Right atrium auricular region (tissue), 2 donors: ENCODE results near the gene CAMK2B. TPM values are rescaled to one million over a fixed set of nuclear protein-coding genes. Genes with fewer than 3 reads are reported as not detected.

ENCODE experiments used
- DNase-seq: peaks from one replicate; pipeline ENCODE4 v3.0.0-alpha.2; 2019; ENCODE audit warnings: low spot score
- H3K27ac ChIP-seq, 2 donors: fragments of 200-600 bp; sonication (generic); 1 replicate in 1 of 2; 2 replicates in 1 of 2; pipeline ENCODE4 v1.5.1; 2016 to 2019
- H3K27me3 ChIP-seq, 2 donors: fragments of 200-600 bp; sonication (generic); one replicate each; pipeline versions ENCODE4 v1.5.1 to v1.6.0; 2017 to 2019
- H3K36me3 ChIP-seq: fragments of 200-600 bp; sonication (generic); one replicate; pipeline ENCODE4 v1.5.1; 2016
- H3K4me1 ChIP-seq, 2 donors: fragments of 200-600 bp; sonication (generic); one replicate each; pipeline versions ENCODE4 v1.5.1 to v1.6.0; 2017 to 2019
- H3K4me3 ChIP-seq, 2 donors: fragments of 200-600 bp; sonication (generic); 1 replicate in 1 of 2; 2 replicates in 1 of 2; pipeline ENCODE4 v1.5.1; 2017 to 2019; ENCODE audit warnings: mild to moderate bottlenecking in 1 of 2, moderate library complexity in 1 of 2
- H3K9me3 ChIP-seq, 2 donors: fragments of 200-600 bp; sonication (generic); one replicate each; pipeline ENCODE4 v1.5.1; 2019
- total RNA-seq, 2 donors: library from RNA; depleted of rRNA; stranded (reverse); fragments of >200 nt; gene quantifications; one replicate each; pipeline ENCODE4 v1.1.0, GENCODE V29; 2016
- TF ChIP-seq, protein P1 (sequence below), 2 donors: fragments of 200-600 bp; sonication (generic); IDR thresholded peaks; one replicate each; pipeline ENCODE4 v1.5.1; 2019; ENCODE audit warnings: antibody characterized with exemption in 2 of 2

CAMK2B gene
- total RNA-seq, 2 donors from 2014 or later: 79.9 to 84.7 TPM

DNA sequence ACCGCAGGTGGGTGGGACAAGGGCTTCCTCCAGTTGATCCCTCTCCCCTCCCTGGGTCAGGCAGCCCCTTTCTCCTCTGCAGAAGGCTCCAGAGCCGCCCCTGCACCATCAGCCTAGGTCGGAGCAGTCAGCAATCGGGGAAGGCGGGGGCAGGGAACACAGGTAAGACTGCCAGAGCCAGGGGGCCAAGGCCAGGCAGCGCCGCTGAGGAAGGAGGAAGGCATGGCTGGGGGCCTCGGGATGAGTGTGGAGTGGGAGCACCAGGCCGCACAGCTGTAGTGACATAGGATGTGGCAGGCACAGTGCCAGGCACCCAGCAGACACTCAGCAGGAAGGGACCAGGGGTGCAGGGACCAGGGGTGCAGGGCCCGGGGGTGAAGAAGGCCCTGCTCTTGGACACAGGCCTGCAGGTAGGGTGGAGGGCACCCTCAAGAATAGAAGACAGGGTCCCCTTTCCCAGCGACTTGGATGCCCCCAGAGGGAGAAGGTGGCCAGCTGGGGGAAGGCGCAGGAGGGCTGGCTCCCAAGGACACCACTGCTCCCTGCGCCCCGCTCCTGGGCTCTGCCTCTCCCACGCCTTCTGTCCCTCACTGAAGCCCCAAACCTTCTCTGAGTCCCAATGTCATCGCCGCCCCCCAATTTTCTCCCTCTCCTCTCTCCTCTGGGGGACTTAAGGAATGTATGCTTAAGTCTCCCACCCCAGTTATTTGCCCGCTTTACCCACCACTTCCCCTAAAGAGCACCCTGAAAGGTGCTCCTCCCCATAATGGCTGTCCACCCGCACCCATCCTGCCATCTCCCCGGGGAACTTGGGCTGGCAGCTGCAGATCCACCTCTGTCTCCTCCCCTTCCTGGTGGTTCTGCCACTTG is 38.5 kb downstream of the CAMK2B start:
- peak; percentile 54 for DNase-seq
- no peaks in the 10 kb centered on the region for H3K36me3 ChIP-seq

DNA sequence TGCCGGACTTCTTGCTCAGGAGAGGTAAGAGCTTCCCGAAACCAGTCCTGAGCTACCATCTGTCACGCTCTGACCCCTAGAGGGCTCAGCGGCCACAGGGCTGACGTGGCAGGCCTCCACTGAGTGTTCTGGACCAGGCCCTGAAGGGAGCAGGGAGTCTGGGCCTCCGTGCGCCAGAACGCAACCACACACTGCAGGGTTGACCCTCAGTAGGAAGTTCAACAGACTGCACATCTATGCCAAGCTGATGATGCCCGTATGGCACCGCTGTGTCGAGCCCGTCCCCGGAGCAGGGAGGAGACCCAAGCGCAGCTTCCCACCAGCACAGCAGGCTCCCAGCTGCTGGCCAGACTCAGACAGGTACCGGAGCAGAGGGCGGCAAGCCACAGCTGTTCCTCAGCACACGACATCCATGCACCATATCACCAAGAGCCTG is 39.2 kb downstream of the CAMK2B start:
- Histone ChIP-seq H3K4me3 (no peak overlapping the region), H3K9me3 (no peaks in the 10 kb centered on the region), H3K27me3 (no peaks in the 10 kb centered on the region), H3K36me3 (no peaks in the 10 kb centered on the region), H3K4me1 (peaks cover 0 to 71% of the 10 kb centered on the region in 2 donors), H3K27ac (peak overlapping the region; percentile 84 to 91)
- DNase-seq: no peak
- TF ChIP-seq, protein P1, sequence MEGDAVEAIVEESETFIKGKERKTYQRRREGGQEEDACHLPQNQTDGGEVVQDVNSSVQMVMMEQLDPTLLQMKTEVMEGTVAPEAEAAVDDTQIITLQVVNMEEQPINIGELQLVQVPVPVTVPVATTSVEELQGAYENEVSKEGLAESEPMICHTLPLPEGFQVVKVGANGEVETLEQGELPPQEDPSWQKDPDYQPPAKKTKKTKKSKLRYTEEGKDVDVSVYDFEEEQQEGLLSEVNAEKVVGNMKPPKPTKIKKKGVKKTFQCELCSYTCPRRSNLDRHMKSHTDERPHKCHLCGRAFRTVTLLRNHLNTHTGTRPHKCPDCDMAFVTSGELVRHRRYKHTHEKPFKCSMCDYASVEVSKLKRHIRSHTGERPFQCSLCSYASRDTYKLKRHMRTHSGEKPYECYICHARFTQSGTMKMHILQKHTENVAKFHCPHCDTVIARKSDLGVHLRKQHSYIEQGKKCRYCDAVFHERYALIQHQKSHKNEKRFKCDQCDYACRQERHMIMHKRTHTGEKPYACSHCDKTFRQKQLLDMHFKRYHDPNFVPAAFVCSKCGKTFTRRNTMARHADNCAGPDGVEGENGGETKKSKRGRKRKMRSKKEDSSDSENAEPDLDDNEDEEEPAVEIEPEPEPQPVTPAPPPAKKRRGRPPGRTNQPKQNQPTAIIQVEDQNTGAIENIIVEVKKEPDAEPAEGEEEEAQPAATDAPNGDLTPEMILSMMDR (IDR thresholded peaks at IDR 0.05): no peak

More for the DNA sequence above, 38.5 kb downstream of the CAMK2B start:
- Histone ChIP-seq H3K9me3 (no peaks in the 10 kb centered on the region), H3K27ac (peak overlapping the region; percentile 84 to 91), H3K4me3 (no peak overlapping the region), H3K4me1 (peaks cover 0 to 71% of the 10 kb centered on the region in 2 donors), H3K27me3 (no peaks in the 10 kb centered on the region)
- TF ChIP-seq, protein P1 (IDR thresholded peaks at IDR 0.05): no peak

DNA sequence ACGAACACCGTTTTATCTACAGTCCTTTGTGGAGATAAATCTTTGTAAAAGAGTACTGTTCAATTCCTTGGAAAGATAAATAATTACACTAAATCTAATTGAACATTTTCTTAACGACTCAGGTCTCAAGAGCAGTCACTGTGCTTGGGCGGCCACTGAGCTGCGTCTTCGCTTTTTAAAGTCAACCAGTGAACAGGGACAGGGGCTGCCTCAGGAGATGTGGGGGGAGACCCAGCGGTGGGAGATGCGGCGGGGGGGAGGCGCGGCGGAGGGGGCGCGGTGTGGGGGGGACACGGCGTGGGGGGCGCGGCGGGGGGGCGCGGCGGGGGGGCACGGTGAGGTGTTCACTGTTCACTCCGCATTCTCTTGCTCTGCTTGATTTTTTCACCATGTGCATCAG is 39.8 kb downstream of the CAMK2B start:
- Histone ChIP-seq H3K4me1 (peaks cover 0 to 73% of the 10 kb centered on the region in 2 donors), H3K36me3 (no peaks in the 10 kb centered on the region), H3K4me3 (no peak overlapping the region), H3K9me3 (no peaks in the 10 kb centered on the region), H3K27ac (peak overlapping the region; percentile 90 to 93), H3K27me3 (no peaks in the 10 kb centered on the region)
- TF ChIP-seq, protein P1 (IDR thresholded peaks at IDR 0.05): no peak
- DNase-seq: no peak

DNA sequence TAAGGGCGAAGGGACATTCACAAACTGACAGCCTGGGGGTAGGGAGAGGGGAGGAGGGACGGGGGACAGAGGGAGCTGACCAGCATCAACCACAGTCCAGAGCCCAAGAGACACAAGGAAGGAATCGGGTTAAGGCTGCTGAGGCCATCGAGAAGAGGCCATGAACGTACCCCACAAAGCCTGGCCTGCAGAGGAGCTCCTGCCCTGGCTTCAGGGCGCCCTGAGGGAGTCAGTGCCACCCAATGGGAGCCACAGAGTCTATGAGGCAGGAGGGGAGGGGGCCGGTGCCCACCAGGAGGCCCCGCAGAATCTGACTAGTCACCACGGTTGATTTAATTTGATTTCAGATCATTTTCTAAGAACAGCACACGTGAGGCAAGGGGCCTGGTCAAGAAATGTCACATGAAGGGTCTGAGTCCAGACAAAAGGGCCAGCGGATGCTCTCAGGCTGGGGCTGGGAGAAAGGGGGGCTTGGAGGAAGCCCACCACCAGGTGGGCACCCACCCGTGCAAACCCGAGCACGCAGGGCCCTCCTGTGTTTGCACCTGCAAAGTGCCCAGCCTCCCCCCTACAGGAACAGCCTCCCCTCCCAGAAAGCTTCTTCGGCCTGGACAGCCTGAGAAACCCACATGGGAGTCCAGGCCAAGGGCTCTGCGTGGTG is 40.4 kb downstream of the CAMK2B start:
- Histone ChIP-seq H3K9me3 (no peaks in the 10 kb centered on the region), H3K4me3 (no peak overlapping the region), H3K4me1 (peaks cover 0 to 71% of the 10 kb centered on the region in 2 donors), H3K27ac (peak overlapping the region; percentile 90 to 93), H3K27me3 (no peaks in the 10 kb centered on the region), H3K36me3 (no peaks in the 10 kb centered on the region)
- no peak for DNase-seq
- TF ChIP-seq, protein P1 (IDR thresholded peaks at IDR 0.05): no peak

DNA sequence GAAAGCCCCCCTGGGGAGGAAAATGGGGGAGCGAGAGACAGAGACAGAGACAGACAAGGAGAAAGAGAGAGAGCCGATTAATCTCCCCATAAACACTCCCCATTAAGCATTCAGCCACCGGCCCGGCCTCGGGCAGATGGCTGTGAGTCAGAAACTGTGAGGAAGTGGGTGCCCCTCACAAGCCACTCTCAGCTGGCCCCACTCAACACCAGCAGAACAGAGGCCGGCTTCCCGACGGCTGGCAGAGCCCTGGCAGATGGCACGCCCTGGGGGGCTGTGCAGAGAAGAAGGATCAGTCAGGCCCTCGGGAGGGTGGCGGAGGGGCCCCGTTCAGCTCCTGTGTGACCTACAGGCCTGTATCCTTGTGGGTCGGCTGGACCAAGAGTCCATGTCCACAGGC is 41.2 kb downstream of the CAMK2B start:
- H3K9me3 ChIP-seq: no peaks in the 10 kb centered on the region
- no peaks in the 10 kb centered on the region for H3K27me3 ChIP-seq
- TF ChIP-seq, protein P1 (IDR thresholded peaks at IDR 0.05): no peak
- no peak overlapping the region for H3K4me3 ChIP-seq
- H3K27ac ChIP-seq: peak overlapping the region; percentile 90 to 93
- no peaks in the 10 kb centered on the region for H3K36me3 ChIP-seq
- DNase-seq: no peak
- peaks cover 0 to 63% of the 10 kb centered on the region in 2 donors for H3K4me1 ChIP-seq
